Activated T-cell treated with anti-CD3 and anti-CD28 coated beads for 24 hours (primary cell): ENCODE data around the gene YIPF3.
"Not testable (repeated sequence)": the region's sequence is repeated elsewhere in the genome, so short reads cannot be mapped to it uniquely, and the experiment has no call there.

Experiments
- DNase-seq: peaks from one replicate; pipeline ENCODE4 v3.0.0-alpha.2; 2020; ENCODE audit warnings: low read depth

Gene YIPF3

GRCh38 chr6:43516697-43517504, at the start of gene YIPF3, which contains the start of gene POLR1C:
YIPF3 (minus strand) TSS chr6:43516926; CDS start chr6:43516807, 119 bp downstream.
POLR1C (plus strand) TSS chr6:43517089; CDS start chr6:43517110, 21 bp downstream.
- DNase-seq: peak; percentile 97

GRCh38 chr6:43559328-43559727, 42.6 kb upstream of the YIPF3 start:
- no peak for DNase-seq

GRCh38 chr6:43557620-43558019, 40.9 kb upstream of the YIPF3 start:
- DNase-seq: not testable (repeated sequence)

- no peak for DNase-seq
Measured at GRCh38 chr6:43547222-43547621, 30.5 kb upstream of the YIPF3 start.

GRCh38 chr6:43544461-43544860, 27.7 kb upstream of the YIPF3 start:
- DNase-seq: no peak

GRCh38 chr6:43541774-43542471, 25.2 kb upstream of the YIPF3 start:
- DNase-seq: no peak

- DNase-seq: no peak
Measured at GRCh38 chr6:43540507-43540906, 23.8 kb upstream of the YIPF3 start.

- not testable (repeated sequence) for DNase-seq
Measured at GRCh38 chr6:43539409-43539808, 22.7 kb upstream of the YIPF3 start.

GRCh38 chr6:43538986-43539385, 22.3 kb upstream of the YIPF3 start:
- not testable (repeated sequence) for DNase-seq

GRCh38 chr6:43532201-43532600, 15.5 kb upstream of the YIPF3 start:
- no peak for DNase-seq

GRCh38 chr6:43524483-43524961, 7.8 kb upstream of the YIPF3 start:
- no peak for DNase-seq

GRCh38 chr6:43523284-43523683, 6.6 kb upstream of the YIPF3 start:
- no peak for DNase-seq

- DNase-seq: no peak
Measured at GRCh38 chr6:43522547-43523261, 6.0 kb upstream of the YIPF3 start.

- DNase-seq: no peak
Measured at GRCh38 chr6:43521836-43522235, 5.1 kb upstream of the YIPF3 start.

- no peak for DNase-seq
Measured at GRCh38 chr6:43520097-43520496, 3.4 kb upstream of the YIPF3 start.

GRCh38 chr6:43517505-43518357, 1.0 kb upstream of the YIPF3 start:
- DNase-seq: peak; percentile 16

- no peak for DNase-seq
Measured at GRCh38 chr6:43516367-43516696, 394 bp downstream of the YIPF3 start.

GRCh38 chr6:43515808-43516207, 918 bp downstream of the YIPF3 start:
- DNase-seq: no peak

GRCh38 chr6:43511824-43512415, 4.8 kb downstream of the YIPF3 start:
- DNase-seq: no peak

GRCh38 chr6:43510827-43511163, 5.9 kb downstream of the YIPF3 start:
- DNase-seq: no peak
